ENCODE data around the gene SCAPER. TPM values are rescaled to one million over a fixed set of nuclear protein-coding genes. Genes with fewer than 3 reads are reported as not detected.
"Not testable (repeated sequence)": the region's sequence is repeated elsewhere in the genome, so short reads cannot be mapped to it uniquely, and the experiment has no call there.

SCAPER gene
- total RNA-seq, 1 donor from 2014 or later: 10.6 TPM

DNA sequence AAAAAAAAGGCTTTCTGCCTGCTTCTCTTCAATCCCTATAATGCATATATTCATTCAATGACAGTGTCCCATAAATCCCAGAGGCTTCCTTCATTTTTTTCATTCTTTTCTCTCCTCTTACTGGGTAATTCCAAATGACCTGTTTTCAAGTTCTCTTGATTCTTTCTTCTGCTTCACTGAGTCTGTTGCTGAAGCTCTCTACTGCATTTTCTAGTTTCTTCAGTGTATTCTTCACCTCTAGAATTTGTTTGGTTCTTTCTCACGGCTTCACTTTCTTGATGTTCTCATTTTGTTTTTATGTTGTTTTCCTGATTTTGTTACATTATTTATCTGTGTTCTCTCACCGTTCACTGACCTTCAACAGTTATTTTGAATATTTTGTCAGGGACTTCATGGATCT, 141.6 kb downstream of the SCAPER start:
- DNase-seq: no peak

GRCh38 chr15:76756381-76756780, 148.8 kb downstream of the SCAPER start:
- DNase-seq: no peak

- peak; percentile 38 for DNase-seq
Observed at GRCh38 chr15:76753771-76754170, 151.4 kb downstream of the SCAPER start.

DNA sequence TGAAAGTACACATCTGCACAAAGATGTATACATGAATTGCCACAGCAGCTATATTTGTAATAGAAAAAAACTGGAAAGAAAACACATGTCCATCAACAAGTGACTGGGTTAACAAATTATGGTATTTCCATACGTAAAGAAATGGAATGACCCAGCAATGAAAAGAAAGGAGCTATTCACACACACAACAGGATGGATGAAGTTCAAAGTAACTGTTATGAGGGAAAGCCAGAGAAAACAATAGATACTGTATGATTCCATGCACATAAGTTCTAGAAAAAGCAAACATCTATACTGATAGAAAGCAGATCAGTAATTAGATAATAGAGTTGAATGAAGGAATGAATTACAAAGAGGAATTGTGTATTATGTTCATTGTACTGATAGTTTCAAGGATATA, 152.0 kb downstream of the SCAPER start:
- no peak for DNase-seq

DNA sequence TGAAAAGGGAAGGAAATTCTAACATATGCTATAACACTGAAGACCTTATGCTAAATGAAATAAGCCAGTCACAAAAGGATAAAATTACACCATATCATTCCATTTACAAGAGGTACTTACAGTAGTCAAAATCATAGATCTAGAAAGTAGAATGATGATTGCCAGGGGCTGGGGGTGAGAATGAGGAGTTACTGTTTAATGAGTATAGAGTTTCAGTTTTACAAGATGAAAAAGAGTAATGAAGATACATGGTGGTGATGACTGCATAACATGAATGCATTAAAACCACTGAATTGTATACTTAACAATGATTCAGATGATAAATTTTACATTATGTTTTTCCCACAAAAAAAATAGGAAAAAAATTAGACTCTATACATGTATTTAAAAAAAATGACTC, 152.6 kb downstream of the SCAPER start:
- DNase-seq: no peak

- no peak for DNase-seq
Observed at GRCh38 chr15:76737573-76737972, 167.6 kb downstream of the SCAPER start.

DNA sequence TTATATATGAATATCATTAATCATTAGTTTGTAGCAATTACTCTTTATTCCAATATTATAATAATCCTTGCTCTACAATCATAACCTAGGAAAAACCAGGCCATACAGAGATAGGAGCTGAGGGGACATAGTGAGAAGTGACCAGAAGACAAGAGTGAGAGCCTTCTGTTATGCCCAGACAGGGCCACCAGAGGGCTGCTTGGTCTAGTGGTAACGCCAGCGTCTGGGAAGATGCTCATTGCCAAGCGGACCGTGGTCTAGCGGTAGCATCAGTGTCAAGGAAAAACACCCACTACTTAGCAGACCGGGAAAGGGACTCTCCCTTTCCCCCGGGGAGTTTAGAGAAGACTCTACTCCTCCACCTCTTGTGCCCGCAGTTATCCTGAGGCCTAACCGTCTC, 172.8 kb downstream of the SCAPER start:
- DNase-seq: not testable (repeated sequence)

GRCh38 chr15:76730262-76730661, 174.9 kb downstream of the SCAPER start:
- DNase-seq: peak; percentile 43

- peak; percentile 39 for DNase-seq
Observed at GRCh38 chr15:76718863-76719262, 186.3 kb downstream of the SCAPER start.

GRCh38 chr15:76714950-76715349, 190.2 kb downstream of the SCAPER start:
- no peak for DNase-seq

DNA sequence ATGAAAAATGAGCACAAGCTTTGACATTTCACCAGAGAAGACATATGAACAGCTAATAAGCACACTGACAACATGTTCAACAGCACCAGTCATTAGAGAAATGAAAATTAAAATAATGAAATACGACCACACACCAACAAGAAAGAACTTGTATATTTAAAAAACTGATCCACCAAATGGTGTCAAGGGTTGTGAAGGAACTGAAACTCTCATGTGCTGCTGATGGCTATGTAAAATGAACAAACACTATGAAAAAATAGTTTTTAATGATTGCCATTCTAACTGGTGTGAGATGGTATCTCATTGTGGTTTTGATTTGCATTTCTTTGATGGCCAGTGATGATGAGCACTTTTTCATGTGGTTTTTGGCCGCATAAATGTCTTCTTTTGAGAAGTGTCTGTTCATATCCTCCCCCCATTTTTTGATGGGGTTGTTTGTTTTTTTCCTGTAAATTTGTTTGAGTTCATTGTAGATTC, 193.8 kb downstream of the SCAPER start:
- no peak for DNase-seq

DNA sequence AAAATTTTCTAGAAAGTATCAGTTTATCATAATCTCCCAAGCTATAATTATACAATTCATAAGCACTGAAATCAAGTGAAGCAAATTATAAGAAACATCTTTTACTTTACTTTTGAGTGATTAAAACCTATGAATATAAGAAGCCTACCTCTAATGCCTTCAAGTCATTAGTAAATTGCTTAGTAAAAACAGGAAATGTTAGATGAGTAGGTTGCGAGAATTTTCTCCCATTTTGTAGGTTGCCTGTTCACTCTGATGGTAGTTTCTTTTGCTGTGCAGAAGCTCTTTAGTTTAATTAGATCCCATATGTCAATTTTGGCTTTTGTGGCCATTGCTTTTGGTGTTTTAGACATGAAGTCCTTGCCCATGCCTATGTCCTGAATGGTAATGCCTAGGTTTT, 201.1 kb downstream of the SCAPER start:
- DNase-seq: not testable (repeated sequence)

DNA sequence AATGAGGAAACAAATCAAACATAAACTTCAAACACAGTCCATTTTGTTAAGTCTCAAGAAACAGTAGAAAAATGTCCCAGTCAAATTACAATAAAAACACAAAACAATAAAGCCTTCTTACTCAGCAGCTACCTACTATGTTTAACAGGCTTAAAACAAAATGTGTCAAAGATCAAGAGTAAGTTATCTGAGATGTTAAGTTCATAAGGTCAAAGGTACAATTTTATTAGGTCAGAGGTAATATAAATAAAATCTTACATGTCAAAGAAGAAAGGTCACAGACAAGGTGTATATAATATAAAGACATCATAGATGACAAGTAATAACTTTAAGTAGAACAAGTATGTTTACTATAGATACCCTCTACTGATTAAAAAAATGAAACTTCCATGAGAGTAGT, 208.3 kb downstream of the SCAPER start:
- DNase-seq: no peak

- DNase-seq: not testable (repeated sequence)
Observed at GRCh38 chr15:76692546-76692945, 212.6 kb downstream of the SCAPER start.

DNA sequence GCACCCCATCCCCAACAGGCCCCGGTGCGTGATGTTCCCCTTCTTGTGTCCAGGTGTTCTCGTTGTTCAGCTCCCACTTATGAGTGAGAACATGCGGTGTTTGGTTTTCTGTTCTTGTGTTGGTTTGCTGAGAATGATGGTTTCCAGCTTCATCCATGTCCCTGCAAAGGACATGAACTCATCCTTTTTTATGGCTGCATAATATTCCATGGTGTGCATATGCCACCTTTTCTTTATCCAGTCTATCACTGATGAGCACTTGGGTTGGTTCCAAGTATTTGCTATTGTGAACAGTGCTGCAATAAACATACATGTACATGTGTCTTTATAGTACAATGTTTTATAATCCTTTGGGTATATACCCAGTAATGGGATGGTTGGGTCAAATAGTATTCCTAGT, 217.5 kb downstream of the SCAPER start:
- DNase-seq: not testable (repeated sequence)

DNA sequence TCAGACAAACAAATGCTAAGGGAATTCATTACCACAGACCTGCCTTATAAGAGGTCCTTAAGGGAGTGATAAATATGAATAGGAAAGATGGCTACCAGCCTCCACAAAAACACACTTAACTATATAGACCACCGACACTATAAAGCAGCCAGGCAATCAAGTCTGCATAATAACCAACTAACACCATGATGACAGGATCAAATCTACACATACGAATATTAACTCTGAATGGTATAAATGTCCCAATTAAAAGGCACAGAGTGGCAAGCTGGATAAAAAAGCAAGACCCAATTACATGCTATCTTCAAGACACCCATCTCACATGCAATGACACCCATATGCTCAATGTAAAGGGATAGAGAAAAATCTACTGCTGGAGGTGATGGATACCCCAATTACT, 221.1 kb downstream of the SCAPER start:
- no peak for DNase-seq

GRCh38 chr15:76682833-76683232, 222.3 kb downstream of the SCAPER start:
- DNase-seq: no peak

- DNase-seq: peak; percentile 40
Observed at GRCh38 chr15:76682259-76682658, 222.9 kb downstream of the SCAPER start.

DNA sequence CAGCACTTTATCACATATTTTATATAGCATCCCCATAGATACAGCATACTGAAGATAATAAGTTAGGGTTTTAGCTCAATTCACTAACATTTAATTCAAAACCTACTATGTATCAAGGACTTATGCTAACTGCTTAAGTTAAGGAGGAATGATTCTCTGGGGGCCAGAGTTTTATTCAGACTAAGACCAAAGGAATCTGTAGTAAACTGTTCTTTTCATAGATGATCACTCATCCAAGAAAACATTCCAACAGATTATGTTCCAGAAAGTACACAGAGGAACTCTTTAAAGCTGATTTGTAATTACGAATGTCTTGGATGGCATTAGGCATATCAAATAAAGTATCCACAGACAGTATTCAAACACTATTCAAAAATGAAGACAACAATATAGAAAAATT, 226.4 kb downstream of the SCAPER start:
- DNase-seq: no peak

GRCh38 chr15:76674883-76675282, 230.3 kb downstream of the SCAPER start:
- DNase-seq: no peak

- DNase-seq: no peak
Observed at GRCh38 chr15:76669521-76670207, 235.5 kb downstream of the SCAPER start.

GRCh38 chr15:76668900-76669299, 236.2 kb downstream of the SCAPER start:
- no peak for DNase-seq

DNA sequence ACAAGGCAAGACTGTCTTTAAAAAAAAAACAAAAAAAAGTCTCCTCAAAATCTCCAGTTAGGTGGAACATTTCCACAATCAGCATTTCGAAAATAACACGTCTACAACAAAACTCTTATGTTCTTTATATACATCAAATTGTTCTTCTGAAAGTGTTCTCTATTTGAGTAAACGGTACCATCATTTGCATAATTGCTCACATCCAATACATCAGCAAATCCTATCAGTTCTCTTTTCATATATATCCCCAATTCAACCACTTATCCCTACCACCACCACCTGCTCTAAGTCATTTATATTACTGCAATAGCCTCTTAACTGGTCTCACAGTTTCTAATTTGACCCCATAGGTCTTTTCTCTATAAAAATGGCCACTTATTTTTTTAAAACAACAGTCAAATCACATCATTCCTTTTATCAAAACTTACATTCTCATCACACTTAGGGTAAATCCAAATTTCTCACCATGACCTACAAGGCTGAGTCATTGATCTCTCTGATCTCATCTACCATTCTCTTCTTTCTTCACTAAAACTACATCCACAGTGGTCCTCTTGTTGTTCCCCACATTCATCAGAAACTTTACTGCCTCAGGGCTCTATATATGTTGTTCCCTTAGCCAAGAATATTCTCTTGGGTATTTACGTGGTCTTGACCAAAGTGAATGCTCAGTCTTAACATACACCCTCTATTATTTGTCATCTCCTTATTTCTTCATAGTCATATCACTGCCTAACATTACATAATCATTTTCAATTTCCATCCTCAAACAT, 237.0 kb downstream of the SCAPER start:
- DNase-seq: no peak

GRCh38 chr15:76664895-76665294, 240.2 kb downstream of the SCAPER start:
- no peak for DNase-seq

Measured in dermis blood vessel endothelial cell (primary cell).